GM23338 (cell line): Measurements from ENCODE around the gene MEGF6. TPM values are rescaled to one million over a fixed set of nuclear protein-coding genes. Genes with fewer than 3 reads are reported as not detected.

Experiments
- ATAC-seq: fragments of 200-7000 bp; cut with Tn5 transposase; 3 replicates; pipeline ENCODE4 v1.9.1; 2020
- DNase-seq: peaks from one replicate; pipeline ENCODE4 v3.0.0-alpha.2; 2015; ENCODE audit warnings: low spot score
- H2AFZ ChIP-seq: fragments of 200-600 bp; sonication (generic); 2 replicates; pipeline ENCODE4 v1.8.0; 2016; ENCODE audit warnings: antibody characterized with exemption, mild to moderate bottlenecking, moderate library complexity
- H3F3A ChIP-seq: fragments of 200-600 bp; sonication (generic); replicated peaks from 2 replicates; pipeline ENCODE4 v1.8.0; 2017; ENCODE audit warnings: antibody characterized with exemption, mixed run types, low read depth
- H3K27ac ChIP-seq: fragments of 200-600 bp; sonication (generic); 2 replicates; pipeline ENCODE4 v1.6.1; 2016; ENCODE audit warnings: low read depth
- H3K27me3 ChIP-seq: fragments of 200-600 bp; sonication (generic); 2 replicates; pipeline ENCODE4 v1.8.0; 2016; ENCODE audit warnings: mild to moderate bottlenecking, mixed run types, moderate library complexity; ENCODE audit not compliant: insufficient read depth
- H3K36me3 ChIP-seq: fragments of 200-600 bp; sonication (generic); 2 replicates; pipeline ENCODE4 v1.8.0; 2016; ENCODE audit warnings: mild to moderate bottlenecking; ENCODE audit not compliant: insufficient read depth
- H3K4me1 ChIP-seq: fragments of 200-600 bp; sonication (generic); 2 replicates; pipeline ENCODE4 v1.8.0; 2016; ENCODE audit warnings: mild to moderate bottlenecking, moderate library complexity; ENCODE audit not compliant: insufficient read depth
- H3K4me2 ChIP-seq: fragments of 200-600 bp; sonication (generic); 2 replicates; pipeline ENCODE4 v1.7.1; 2017; ENCODE audit warnings: mixed run types
- H3K4me3 ChIP-seq: fragments of 200-600 bp; sonication (generic); 2 replicates; pipeline ENCODE4 v1.6.1; 2016; ENCODE audit warnings: mixed run types
- H3K79me2 ChIP-seq: fragments of 200-600 bp; sonication (generic); replicated peaks from 2 replicates; pipeline ENCODE4 v1.8.0; 2017; ENCODE audit warnings: mild to moderate bottlenecking; ENCODE audit not compliant: insufficient read depth
- H3K9me2 ChIP-seq: fragments of 200-600 bp; sonication (generic); 2 replicates; pipeline ENCODE4 v1.8.0; 2017; ENCODE audit not compliant: insufficient read depth
- H4K20me1 ChIP-seq: fragments of 200-600 bp; sonication (generic); replicated peaks from 2 replicates; pipeline ENCODE4 v1.8.0; 2017; ENCODE audit warnings: mild to moderate bottlenecking; ENCODE audit not compliant: insufficient read depth
- H3K27ac Mint-ChIP-seq: 2 replicates; pipeline ENCODE4 v1.8.0; 2020; ENCODE audit warnings: inconsistent platforms, mild to moderate bottlenecking, moderate library complexity, mixed read lengths
- H3K27me3 Mint-ChIP-seq: 3 replicates; pipeline ENCODE4 v1.8.0; 2022; ENCODE audit warnings: low read depth, mild to moderate bottlenecking, moderate library complexity, mixed read lengths, inconsistent platforms; ENCODE audit not compliant: insufficient read depth, poor library complexity
- H3K36me3 Mint-ChIP-seq: 3 replicates; pipeline ENCODE4 v1.8.0; 2021; ENCODE audit warnings: low read depth, mild to moderate bottlenecking, inconsistent platforms, moderate library complexity, mixed read lengths
- H3K4me1 Mint-ChIP-seq: 3 replicates; pipeline ENCODE4 v1.8.0; 2020; ENCODE audit warnings: mild to moderate bottlenecking, inconsistent platforms, mixed read lengths
- H3K4me3 Mint-ChIP-seq: 3 replicates; pipeline ENCODE4 v1.8.0; 2021; ENCODE audit warnings: moderate library complexity, mild to moderate bottlenecking, inconsistent platforms, mixed read lengths
- H3K9me3 Mint-ChIP-seq: 3 replicates; pipeline ENCODE4 v1.8.0; 2020; ENCODE audit warnings: moderate library complexity, mild to moderate bottlenecking, inconsistent platforms, mixed read lengths
- CREB1 ChIP-seq: fragments of 250-450 bp; sonication (Bioruptor Pico); IDR thresholded peaks from 2 replicates; pipeline ENCODE4 v1.5.0; 2020; ENCODE audit warnings: low read depth, mild to moderate bottlenecking, moderate library complexity
- EZH2 ChIP-seq: fragments of 200-600 bp; sonication (generic); IDR thresholded peaks from one replicate; pipeline ENCODE4 v1.8.0; 2017; ENCODE audit warnings: antibody characterized with exemption, mild to moderate bottlenecking, low read depth; ENCODE audit not compliant: unreplicated experiment
- EZH2phosphoT487 ChIP-seq: fragments of 200-600 bp; sonication (generic); IDR thresholded peaks from one replicate; pipeline ENCODE4 v1.8.1; 2018; ENCODE audit warnings: antibody characterized with exemption; ENCODE audit not compliant: unreplicated experiment
- NANOG ChIP-seq: IDR thresholded peaks from 2 replicates; pipeline ENCODE4 v1.6.1; 2016; ENCODE audit warnings: antibody characterized with exemption, borderline replicate concordance
- STAT1 ChIP-seq: IDR thresholded peaks from one replicate; pipeline ENCODE4 v1.6.1; 2016; ENCODE audit warnings: antibody characterized with exemption; ENCODE audit not compliant: unreplicated experiment
- ZNF114 ChIP-seq: fragments of 250-450 bp; sonication (Bioruptor Pico); IDR thresholded peaks from 2 replicates; pipeline ENCODE4 v1.5.0; 2020; ENCODE audit warnings: mild to moderate bottlenecking, moderate library complexity
- polyA plus RNA-seq: library from polyadenylated mRNA; unstranded; fragments of >200 nt; fragmentation: Nextera tagmentation; extraction: Ambion mirVana; gene quantifications from 2 replicates; pipeline ENCODE4 v1.2.1, GENCODE V29; 2016
- total RNA-seq: library from RNA; depleted of rRNA; stranded (reverse); fragments of >200 nt; shearing (Covaris generic); gene quantifications from 2 replicates; pipeline ENCODE4 v1.2.3, GENCODE V29; 2014
- TF ChIP-seq, protein P1 (sequence below): IDR thresholded peaks from one replicate; pipeline ENCODE4 v1.6.1; 2018; ENCODE audit warnings: antibody characterized with exemption; ENCODE audit not compliant: unreplicated experiment
- TF ChIP-seq, protein P2 (sequence below), 2 experiments: fragments of 200-600 bp in 1 of 2; sonication (generic) in 1 of 2; conservative IDR thresholded peaks; 2 replicates each; pipeline versions ENCODE4 v1.5.1 to v1.6.1; 2016 to 2017; ENCODE audit warnings: antibody characterized with exemption in 2 of 2, low read depth in 2 of 2, mild to moderate bottlenecking in 2 of 2, moderate library complexity in 1 of 2

MEGF6 gene
- total and polyA plus RNA-seq, 2 experiments from 2014 or later, result 4.0 to 21.4 TPM

DNA sequence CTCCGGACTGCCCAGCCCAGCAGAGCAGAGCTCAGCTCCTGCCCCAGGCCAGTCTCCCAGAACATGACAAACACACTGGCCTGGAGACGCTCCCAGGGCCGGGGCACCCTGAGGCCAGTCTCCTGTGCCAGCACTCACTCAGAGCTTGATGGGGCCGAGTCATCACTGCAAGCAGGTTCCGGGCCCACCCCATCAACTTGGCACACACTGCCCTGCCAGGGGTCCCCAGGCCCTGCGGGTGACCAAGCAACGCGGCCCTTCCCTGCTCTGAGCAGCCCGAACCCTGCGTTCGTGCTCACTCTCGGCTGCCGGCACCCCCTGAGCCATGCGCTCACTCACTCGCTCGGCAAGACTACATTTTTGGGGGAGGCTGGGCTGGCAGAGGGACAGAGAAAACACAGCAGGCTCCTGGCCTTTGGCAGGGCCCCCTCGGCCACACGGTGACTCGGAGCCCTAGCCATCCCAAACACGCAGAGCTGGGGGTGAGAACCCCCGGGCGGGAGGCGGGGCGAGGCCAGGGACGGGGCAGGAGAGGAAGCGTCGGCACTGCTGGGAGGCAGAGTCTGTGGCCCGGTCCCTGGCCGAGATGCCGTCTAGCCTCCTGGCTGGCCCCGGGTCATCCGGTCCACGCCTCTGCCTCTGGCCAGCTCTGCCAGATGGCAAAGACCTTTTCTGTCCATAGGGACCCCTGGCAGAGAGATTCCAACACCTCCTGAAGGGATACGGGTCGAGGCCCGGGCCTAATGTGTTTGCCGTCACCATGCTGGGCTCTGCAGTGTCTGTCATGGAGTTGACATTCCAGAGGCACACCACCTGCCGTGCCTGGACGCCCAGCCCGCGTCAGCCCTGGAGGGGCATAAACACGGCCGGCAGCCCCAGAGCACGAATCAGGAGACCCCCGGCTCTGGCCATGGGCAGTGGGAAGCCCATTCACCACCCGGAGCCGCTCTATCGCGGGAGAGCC is 68.0 kb downstream of the MEGF6 start:
- Mint-ChIP-seq H3K36me3 (no peaks in the 10 kb centered on the region), H3K27me3 (peaks cover 4% of the 10 kb centered on the region), H3K27ac (no peak overlapping the region), H3K4me3 (no peak overlapping the region), H3K4me1 (peaks cover 16% of the 10 kb centered on the region), H3K9me3 (no peaks in the 10 kb centered on the region)
- Histone ChIP-seq H2AFZ (no peak overlapping the region), H3K36me3 (no peaks in the 10 kb centered on the region), H3K4me2 (no peak overlapping the region), H3K9me2 (no peaks in the 10 kb centered on the region), H3K79me2 (no peaks in the 10 kb centered on the region), H3K4me1 (no peaks in the 10 kb centered on the region), H3K4me3 (no peak overlapping the region), H3K27ac (0 out of 2 replicates have a peak overlapping the region, but pooled peaks have one; percentile 14), H3K27me3 (no peaks in the 10 kb centered on the region), H4K20me1 (no peaks in the 10 kb centered on the region), H3F3A (no peaks in the 10 kb centered on the region)
- TF ChIP-seq ZNF114 (CRISPR knock-in tag), result no peak
- ATAC-seq (peak; percentile 30), DNase-seq (no peak)

DNA sequence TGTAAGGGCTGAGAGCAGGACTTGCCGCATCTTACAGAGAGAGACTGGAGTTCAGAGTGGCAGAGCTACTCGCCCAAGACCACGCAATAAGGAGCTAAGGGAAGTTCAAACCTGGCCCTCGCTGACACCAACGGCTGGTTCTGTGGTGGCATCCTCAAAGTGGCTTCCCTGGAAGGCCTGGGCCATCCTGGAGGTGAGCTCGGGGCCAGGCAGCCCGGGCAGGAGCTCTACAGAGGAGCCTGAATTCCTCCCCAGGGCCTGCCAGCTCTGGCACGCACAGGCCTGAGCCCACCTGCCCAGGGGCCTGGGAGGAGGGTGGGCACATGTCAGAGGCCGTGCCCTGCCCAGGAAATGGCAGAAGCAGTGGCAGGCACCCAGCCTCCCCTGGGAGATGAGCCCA is 68.6 kb downstream of the MEGF6 start:
- peaks cover 13% of the 10 kb centered on the region for H3K4me1 Mint-ChIP-seq
- Histone ChIP-seq H3K27me3 (no peaks in the 10 kb centered on the region), H3K27ac (no peak overlapping the region), H3K79me2 (no peaks in the 10 kb centered on the region), H3K9me2 (no peaks in the 10 kb centered on the region), H3F3A (no peaks in the 10 kb centered on the region), H3K36me3 (no peaks in the 10 kb centered on the region), H3K4me1 (no peaks in the 10 kb centered on the region), H4K20me1 (no peaks in the 10 kb centered on the region), H3K4me3 (no peak overlapping the region), H2AFZ (no peak overlapping the region), H3K4me2 (no peak overlapping the region)
- no peaks in the 10 kb centered on the region for H3K9me3 Mint-ChIP-seq
- H3K27ac Mint-ChIP-seq, result no peak overlapping the region
- H3K4me3 Mint-ChIP-seq, result no peak overlapping the region
- peaks cover 4% of the 10 kb centered on the region for H3K27me3 Mint-ChIP-seq
- no peaks in the 10 kb centered on the region for H3K36me3 Mint-ChIP-seq
- no peak for TF ChIP-seq EZH2phosphoT487
- no peak for ATAC-seq
- no peak for DNase-seq

DNA sequence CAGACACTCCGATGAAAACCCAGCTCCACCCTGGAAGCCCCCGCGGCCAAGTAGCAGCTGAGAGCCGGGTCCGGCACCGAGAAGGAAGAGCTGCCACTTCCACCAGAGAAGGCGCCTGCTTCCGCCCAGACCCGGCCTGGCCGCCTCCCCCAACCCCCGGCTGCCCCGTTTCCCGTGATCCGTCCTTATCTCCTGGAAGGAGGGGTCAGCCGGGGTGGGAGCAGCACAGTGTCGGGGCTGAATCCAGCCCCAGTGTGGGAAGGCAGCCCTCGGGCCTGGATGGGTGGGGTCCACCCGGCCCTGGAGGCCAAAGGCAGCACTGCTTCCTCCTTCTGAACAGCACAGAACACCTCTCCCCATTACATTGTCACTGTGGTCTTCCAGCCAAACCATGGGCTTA is 69.4 kb downstream of the MEGF6 start:
- no peak overlapping the region for H3K27ac ChIP-seq
- no peaks in the 10 kb centered on the region for H3K79me2 ChIP-seq
- no peak overlapping the region for H3K27ac Mint-ChIP-seq
- no peaks in the 10 kb centered on the region for H4K20me1 ChIP-seq
- H2AFZ ChIP-seq, result no peak overlapping the region
- H3K36me3 Mint-ChIP-seq, result no peaks in the 10 kb centered on the region
- H3K36me3 ChIP-seq, result no peaks in the 10 kb centered on the region
- no peaks in the 10 kb centered on the region for H3K9me3 Mint-ChIP-seq
- no peaks in the 10 kb centered on the region for H3K4me1 ChIP-seq
- peaks cover 11% of the 10 kb centered on the region for H3K4me1 Mint-ChIP-seq
- no peak overlapping the region for H3K4me2 ChIP-seq
- H3K27me3 Mint-ChIP-seq, result peaks cover 6% of the 10 kb centered on the region
- no peaks in the 10 kb centered on the region for H3K27me3 ChIP-seq
- DNase-seq (no peak), ATAC-seq (peak; percentile 14)
- H3K9me2 ChIP-seq, result no peaks in the 10 kb centered on the region
- H3K4me3 ChIP-seq, result no peak overlapping the region
- no peaks in the 10 kb centered on the region for H3F3A ChIP-seq
- H3K4me3 Mint-ChIP-seq, result no peak overlapping the region
- TF ChIP-seq NANOG, result no peak
- TF ChIP-seq EZH2, result no peak
- no peak for TF ChIP-seq EZH2phosphoT487
- TF ChIP-seq, protein P1, sequence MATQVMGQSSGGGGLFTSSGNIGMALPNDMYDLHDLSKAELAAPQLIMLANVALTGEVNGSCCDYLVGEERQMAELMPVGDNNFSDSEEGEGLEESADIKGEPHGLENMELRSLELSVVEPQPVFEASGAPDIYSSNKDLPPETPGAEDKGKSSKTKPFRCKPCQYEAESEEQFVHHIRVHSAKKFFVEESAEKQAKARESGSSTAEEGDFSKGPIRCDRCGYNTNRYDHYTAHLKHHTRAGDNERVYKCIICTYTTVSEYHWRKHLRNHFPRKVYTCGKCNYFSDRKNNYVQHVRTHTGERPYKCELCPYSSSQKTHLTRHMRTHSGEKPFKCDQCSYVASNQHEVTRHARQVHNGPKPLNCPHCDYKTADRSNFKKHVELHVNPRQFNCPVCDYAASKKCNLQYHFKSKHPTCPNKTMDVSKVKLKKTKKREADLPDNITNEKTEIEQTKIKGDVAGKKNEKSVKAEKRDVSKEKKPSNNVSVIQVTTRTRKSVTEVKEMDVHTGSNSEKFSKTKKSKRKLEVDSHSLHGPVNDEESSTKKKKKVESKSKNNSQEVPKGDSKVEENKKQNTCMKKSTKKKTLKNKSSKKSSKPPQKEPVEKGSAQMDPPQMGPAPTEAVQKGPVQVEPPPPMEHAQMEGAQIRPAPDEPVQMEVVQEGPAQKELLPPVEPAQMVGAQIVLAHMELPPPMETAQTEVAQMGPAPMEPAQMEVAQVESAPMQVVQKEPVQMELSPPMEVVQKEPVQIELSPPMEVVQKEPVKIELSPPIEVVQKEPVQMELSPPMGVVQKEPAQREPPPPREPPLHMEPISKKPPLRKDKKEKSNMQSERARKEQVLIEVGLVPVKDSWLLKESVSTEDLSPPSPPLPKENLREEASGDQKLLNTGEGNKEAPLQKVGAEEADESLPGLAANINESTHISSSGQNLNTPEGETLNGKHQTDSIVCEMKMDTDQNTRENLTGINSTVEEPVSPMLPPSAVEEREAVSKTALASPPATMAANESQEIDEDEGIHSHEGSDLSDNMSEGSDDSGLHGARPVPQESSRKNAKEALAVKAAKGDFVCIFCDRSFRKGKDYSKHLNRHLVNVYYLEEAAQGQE, result no peak
- TF ChIP-seq ZNF114 (CRISPR knock-in tag), result no peak
- no peak for TF ChIP-seq STAT1
- no peak for TF ChIP-seq CREB1 (CRISPR knock-in tag)
- TF ChIP-seq, protein P2, sequence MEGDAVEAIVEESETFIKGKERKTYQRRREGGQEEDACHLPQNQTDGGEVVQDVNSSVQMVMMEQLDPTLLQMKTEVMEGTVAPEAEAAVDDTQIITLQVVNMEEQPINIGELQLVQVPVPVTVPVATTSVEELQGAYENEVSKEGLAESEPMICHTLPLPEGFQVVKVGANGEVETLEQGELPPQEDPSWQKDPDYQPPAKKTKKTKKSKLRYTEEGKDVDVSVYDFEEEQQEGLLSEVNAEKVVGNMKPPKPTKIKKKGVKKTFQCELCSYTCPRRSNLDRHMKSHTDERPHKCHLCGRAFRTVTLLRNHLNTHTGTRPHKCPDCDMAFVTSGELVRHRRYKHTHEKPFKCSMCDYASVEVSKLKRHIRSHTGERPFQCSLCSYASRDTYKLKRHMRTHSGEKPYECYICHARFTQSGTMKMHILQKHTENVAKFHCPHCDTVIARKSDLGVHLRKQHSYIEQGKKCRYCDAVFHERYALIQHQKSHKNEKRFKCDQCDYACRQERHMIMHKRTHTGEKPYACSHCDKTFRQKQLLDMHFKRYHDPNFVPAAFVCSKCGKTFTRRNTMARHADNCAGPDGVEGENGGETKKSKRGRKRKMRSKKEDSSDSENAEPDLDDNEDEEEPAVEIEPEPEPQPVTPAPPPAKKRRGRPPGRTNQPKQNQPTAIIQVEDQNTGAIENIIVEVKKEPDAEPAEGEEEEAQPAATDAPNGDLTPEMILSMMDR (conservative IDR thresholded peaks at IDR 0.05; ENCODE audit: low read depth in 2 of 2), result no peak
